Mucosa of descending colon (tissue), 3 donors: ENCODE results near the gene ASCC2. TPM values are rescaled to one million over a fixed set of nuclear protein-coding genes. Genes with fewer than 3 reads are reported as not detected.

Experiments
- ATAC-seq: fragments of 200-7000 bp; cut with Tn5 transposase; one replicate; pipeline ENCODE4 v1.9.1; 2020; ENCODE audit warnings: mild to moderate bottlenecking, moderate library complexity
- DNase-seq, 3 donors: peaks; one replicate each; pipeline ENCODE4 v3.0.0-alpha.2; 2020
- H3K36me3 ChIP-seq: fragments of 200-600 bp; one replicate; pipeline ENCODE4 v1.8.0; 2021; ENCODE audit warnings: low read depth, mild to moderate bottlenecking
- H3K4me1 ChIP-seq: fragments of 200-600 bp; one replicate; pipeline ENCODE4 v1.8.0; 2021; ENCODE audit warnings: low read depth, mild to moderate bottlenecking
- H3K4me3 ChIP-seq: fragments of 200-600 bp; one replicate; pipeline ENCODE4 v1.8.0; 2021; ENCODE audit warnings: mild to moderate bottlenecking
- H3K9me3 ChIP-seq: fragments of 200-600 bp; one replicate; pipeline ENCODE4 v1.8.0; 2021; ENCODE audit warnings: mild to moderate bottlenecking
- CTCF ChIP-seq: fragments of 200-600 bp; IDR thresholded peaks from one replicate; pipeline ENCODE4 v1.8.0; 2022; ENCODE audit warnings: antibody characterized with exemption, mild to moderate bottlenecking
- intact Hi-C, 2 donors: fragments of 100-400 bp; cut with DNase I in 1 of 2; cut with micrococcal nuclease in 1 of 2; formaldehyde crosslinking; loops; one replicate each; pipeline versions ENCODE4 v1.11.0 to v1.11.1; 2022; cut with DNase I, micrococcal nuclease
- total RNA-seq, 3 donors: library from RNA; stranded (reverse); fragmentation: NEBNext Ultra II Directional in 2 of 3; extraction: Animal tissue kit (Norgen Biotek cat#: 25700) in 2 of 3; gene quantifications; one replicate each; pipeline versions ENCODE4 v1.2.1 to v1.2.4, GENCODE V29; 2021 to 2023
- donor health status: DM: no; HTN: no; CAD: no; lungs with moderate emphysema.
- donor health status: DM: no; HTN: no; CAD: no.
- donor health status: DM: no; HTN: yes; CAD: no.

The ASCC2 gene
- total RNA-seq, 3 donors from 2014 or later, result 61.3 to 81.0 (median 63.5) TPM

GRCh38 chr22:29747832-29748231 lies 90.2 kb downstream of the ASCC2 start:
- H3K4me1 ChIP-seq, result no peaks in the 10 kb centered on the region
- ATAC-seq (peak; percentile 43), DNase-seq (no peak)
- intact Hi-C loops, result no loop called here
- no peaks in the 10 kb centered on the region for H3K9me3 ChIP-seq
- H3K4me3 ChIP-seq, result no peak overlapping the region
- no peak for TF ChIP-seq CTCF
- no peaks in the 10 kb centered on the region for H3K36me3 ChIP-seq

GRCh38 chr22:29744902-29745301 lies 93.2 kb downstream of the ASCC2 start:
- Histone ChIP-seq H3K4me3 (no peak overlapping the region), H3K4me1 (no peaks in the 10 kb centered on the region), H3K36me3 (no peaks in the 10 kb centered on the region), H3K9me3 (no peaks in the 10 kb centered on the region)
- intact Hi-C loops, result no loop called here
- DNase-seq (no peak), ATAC-seq (no peak)
- TF ChIP-seq CTCF, result no peak

GRCh38 chr22:29742326-29742725 lies 95.7 kb downstream of the ASCC2 start:
- Histone ChIP-seq H3K9me3 (no peaks in the 10 kb centered on the region), H3K4me1 (no peaks in the 10 kb centered on the region), H3K4me3 (no peak overlapping the region), H3K36me3 (no peaks in the 10 kb centered on the region)
- intact Hi-C loops, result no loop called here
- TF ChIP-seq CTCF, result no peak
- DNase-seq (no peak), ATAC-seq (no peak)

GRCh38 chr22:29741926-29742325 lies 96.1 kb downstream of the ASCC2 start:
- DNase-seq (no peak), ATAC-seq (no peak)
- Histone ChIP-seq H3K9me3 (no peaks in the 10 kb centered on the region), H3K4me1 (no peaks in the 10 kb centered on the region), H3K4me3 (no peak overlapping the region), H3K36me3 (no peaks in the 10 kb centered on the region)
- TF ChIP-seq CTCF, result no peak
- intact Hi-C loops, result no loop called here

GRCh38 chr22:29740216-29740615 lies 97.9 kb downstream of the ASCC2 start:
- no peak for TF ChIP-seq CTCF
- Histone ChIP-seq H3K4me1 (no peaks in the 10 kb centered on the region), H3K9me3 (no peaks in the 10 kb centered on the region), H3K36me3 (no peaks in the 10 kb centered on the region), H3K4me3 (no peak overlapping the region)
- intact Hi-C loops, result no loop called here
- ATAC-seq (no peak), DNase-seq (no peak)

GRCh38 chr22:29739346-29739875 lies 98.7 kb downstream of the ASCC2 start:
- intact Hi-C loops, result no loop called here
- no peak overlapping the region for H3K4me3 ChIP-seq
- no peaks in the 10 kb centered on the region for H3K36me3 ChIP-seq
- no peaks in the 10 kb centered on the region for H3K9me3 ChIP-seq
- no peaks in the 10 kb centered on the region for H3K4me1 ChIP-seq
- DNase-seq (no peak), ATAC-seq (no peak)
- TF ChIP-seq CTCF, result no peak
